AG09309 (cell line): ENCODE data around the gene CADPS.

Experiments used
- DNase-seq: peaks from one replicate; pipeline ENCODE4 v3.0.0-alpha.2; 2010; ENCODE audit warnings: low read depth
- H3K4me3 ChIP-seq: 2 replicates; pipeline ENCODE4 v1.5.1; 2011; ENCODE audit warnings: mild to moderate bottlenecking, low read depth, low read length, moderate library complexity; ENCODE audit not compliant: control insufficient read depth
- TF ChIP-seq, protein P1 (sequence below): IDR thresholded peaks from 2 replicates; pipeline ENCODE4 v1.5.1; 2011; ENCODE audit warnings: mild to moderate bottlenecking, low read depth, low read length, inconsistent platforms; ENCODE audit not compliant: insufficient read depth, control insufficient read depth; ENCODE audit errors: missing control alignments

Gene CADPS

DNA sequence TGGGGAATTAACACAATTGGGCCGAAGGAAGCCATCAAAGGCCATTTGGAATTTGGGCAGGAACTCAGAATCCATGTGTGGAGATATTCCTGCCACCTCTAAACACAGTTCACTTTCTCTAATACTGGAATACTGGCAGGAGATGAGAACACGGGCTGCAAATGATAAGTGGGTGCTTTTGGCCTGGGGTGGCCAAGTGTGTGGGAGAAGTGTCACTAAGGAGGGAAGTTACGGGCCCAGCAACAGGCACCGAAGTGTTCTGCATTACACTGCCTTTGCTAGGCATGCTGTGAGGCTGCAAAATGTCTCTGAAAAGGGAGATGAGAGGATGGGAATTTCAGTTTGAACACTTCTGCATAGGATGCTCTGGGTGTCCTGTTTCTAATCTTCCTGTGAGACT lies 412.4 kb downstream of the CADPS start:
- no peak for DNase-seq
- no peak overlapping the region for H3K4me3 ChIP-seq
- TF ChIP-seq, protein P1, sequence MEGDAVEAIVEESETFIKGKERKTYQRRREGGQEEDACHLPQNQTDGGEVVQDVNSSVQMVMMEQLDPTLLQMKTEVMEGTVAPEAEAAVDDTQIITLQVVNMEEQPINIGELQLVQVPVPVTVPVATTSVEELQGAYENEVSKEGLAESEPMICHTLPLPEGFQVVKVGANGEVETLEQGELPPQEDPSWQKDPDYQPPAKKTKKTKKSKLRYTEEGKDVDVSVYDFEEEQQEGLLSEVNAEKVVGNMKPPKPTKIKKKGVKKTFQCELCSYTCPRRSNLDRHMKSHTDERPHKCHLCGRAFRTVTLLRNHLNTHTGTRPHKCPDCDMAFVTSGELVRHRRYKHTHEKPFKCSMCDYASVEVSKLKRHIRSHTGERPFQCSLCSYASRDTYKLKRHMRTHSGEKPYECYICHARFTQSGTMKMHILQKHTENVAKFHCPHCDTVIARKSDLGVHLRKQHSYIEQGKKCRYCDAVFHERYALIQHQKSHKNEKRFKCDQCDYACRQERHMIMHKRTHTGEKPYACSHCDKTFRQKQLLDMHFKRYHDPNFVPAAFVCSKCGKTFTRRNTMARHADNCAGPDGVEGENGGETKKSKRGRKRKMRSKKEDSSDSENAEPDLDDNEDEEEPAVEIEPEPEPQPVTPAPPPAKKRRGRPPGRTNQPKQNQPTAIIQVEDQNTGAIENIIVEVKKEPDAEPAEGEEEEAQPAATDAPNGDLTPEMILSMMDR: no peak

DNA sequence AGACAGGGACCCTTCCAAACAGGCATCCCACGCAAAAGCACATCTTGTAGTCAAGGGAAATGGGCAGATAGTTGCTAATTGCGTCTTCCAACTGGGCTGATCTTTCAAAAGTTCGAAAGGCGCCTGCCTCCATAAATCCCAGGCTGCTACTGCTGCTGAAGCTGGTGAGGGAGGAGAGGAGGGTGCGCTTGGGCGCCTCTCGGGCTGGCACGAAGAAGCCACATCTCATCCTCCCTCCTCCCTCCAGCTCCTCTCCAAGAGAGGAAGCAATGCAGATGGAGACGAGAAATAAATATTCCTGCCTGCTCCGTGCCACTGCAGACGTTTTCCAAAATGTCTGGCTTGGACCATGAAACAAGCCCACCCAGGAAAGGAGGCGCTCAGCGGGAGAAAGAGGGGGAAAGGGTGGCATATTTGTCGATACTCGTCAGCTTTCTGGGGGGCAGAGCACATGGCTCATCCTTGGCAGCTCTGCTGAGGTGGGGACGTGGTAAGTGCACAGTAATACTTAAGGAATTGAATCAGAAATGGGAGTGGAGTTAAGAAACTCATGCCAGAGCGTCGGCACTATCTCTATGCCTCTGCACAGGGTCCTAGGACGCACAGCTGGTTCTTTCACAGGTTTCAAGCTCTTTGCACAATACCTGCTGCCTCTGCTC lies 413.0 kb downstream of the CADPS start:
- H3K4me3 ChIP-seq: no peak overlapping the region
- DNase-seq: no peak
- TF ChIP-seq, protein P1: no peak

DNA sequence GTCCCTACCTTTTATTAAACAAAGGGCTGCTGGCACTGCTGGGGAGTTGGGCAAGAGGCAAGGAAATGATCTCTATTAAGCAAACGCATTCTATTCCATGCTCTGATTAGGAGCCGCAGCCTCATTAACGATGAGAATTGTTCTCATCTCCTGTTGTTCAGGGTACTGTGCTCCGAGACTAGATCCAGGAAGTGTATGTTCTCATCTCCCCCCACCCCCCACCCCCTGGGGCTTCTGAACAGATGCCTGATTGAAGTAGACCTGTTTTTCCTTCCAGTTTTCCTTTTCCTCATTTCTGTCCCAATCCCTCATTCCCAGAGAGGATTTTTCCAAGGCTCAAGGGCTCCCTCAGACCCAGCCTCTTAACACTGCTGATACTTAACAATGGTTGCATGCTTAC lies 420.3 kb downstream of the CADPS start:
- TF ChIP-seq, protein P1: no peak
- no peak for DNase-seq
- H3K4me3 ChIP-seq: no peak overlapping the region

GRCh38 chr3:62453448-62453847 lies 421.8 kb downstream of the CADPS start:
- DNase-seq: no peak
- no peak overlapping the region for H3K4me3 ChIP-seq
- TF ChIP-seq, protein P1: no peak

DNA sequence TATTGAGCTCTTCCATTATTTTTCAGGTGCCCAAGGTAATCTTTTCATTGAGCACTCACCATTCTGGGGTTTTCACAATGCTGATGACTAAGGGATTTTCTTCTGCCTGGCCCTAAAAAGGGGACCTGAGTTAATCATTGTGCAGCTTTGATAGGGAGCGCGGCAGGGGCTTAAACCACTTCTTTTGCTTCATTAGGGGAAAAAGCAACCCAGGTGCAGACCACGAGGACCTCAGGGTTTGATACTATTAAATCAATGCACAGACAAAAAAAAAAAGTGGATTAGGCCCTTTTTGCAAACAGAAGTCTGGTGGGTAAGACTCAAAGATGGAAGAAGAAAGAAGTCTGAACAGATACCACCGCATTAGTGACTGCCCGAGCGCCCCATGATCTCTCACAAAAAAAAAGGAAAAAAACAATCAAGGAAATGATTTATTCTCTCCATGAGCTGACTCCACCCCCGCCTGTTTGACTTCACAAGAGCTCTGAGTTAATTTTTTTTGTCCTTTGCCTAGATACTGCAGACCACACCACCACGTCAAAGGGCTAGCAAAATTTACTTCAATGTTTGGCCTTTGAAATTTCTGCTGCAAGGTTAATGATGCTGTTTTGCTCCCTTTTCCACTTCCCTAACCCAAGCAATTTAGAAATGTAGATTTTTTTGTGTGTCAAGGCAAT lies 423.9 kb downstream of the CADPS start:
- TF ChIP-seq, protein P1: no peak
- DNase-seq: no peak
- H3K4me3 ChIP-seq: no peak overlapping the region

DNA sequence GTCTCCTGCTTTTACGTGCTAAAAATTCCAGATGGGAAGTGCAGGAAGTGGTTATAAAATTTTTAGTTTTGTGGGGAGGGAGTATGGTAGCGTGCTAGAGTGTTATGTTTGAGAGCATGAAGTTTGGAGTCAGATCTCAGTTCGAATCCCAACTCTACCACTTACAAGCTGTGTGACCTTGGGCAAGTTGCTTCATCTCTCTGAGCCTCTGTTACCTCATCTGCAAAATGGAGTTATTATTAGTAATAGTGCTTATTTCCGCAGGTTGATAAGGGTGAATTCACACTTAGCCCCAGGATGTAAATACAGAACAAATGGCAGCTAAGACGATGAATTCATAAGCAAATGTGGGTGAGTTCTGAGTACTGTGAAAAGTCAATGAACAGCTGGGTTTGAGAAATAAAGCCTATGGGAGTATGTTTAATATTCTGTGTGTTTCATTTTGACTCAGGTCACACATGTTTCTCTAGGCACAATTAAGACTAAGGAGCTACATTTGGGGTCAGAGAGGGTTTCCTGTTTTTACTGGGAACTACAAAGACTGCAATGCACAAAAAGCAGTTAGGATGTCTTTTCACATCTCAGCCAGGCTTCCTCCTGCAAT lies 428.8 kb downstream of the CADPS start:
- TF ChIP-seq, protein P1: no peak
- no peak overlapping the region for H3K4me3 ChIP-seq
- no peak for DNase-seq
